ENCODE results near the gene PLCH2.
"Not testable (repeated sequence)": the region's sequence is repeated elsewhere in the genome, so short reads cannot be mapped to it uniquely, and the experiment has no call there.

Gene PLCH2

GRCh38 chr1:2546515-2547209 lies 70.6 kb downstream of the PLCH2 start:
- peak; percentile 50 for DNase-seq (ENCODE audit: low read depth)

- no peak for DNase-seq (ENCODE audit: low read depth)
These were observed 71.3 kb downstream of the PLCH2 start for GRCh38 chr1:2547210-2548067.

GRCh38 chr1:2548068-2548589 lies 72.0 kb downstream of the PLCH2 start:
- peak; percentile 47 for DNase-seq (ENCODE audit: low read depth)

- DNase-seq (ENCODE audit: low read depth), result not testable (repeated sequence)
These were observed 73.4 kb downstream of the PLCH2 start for GRCh38 chr1:2549367-2550029.

GRCh38 chr1:2550309-2550861 lies 74.3 kb downstream of the PLCH2 start:
- not testable (repeated sequence) for DNase-seq (ENCODE audit: low read depth)

- not testable (repeated sequence) for DNase-seq (ENCODE audit: low read depth)
These were observed 75.5 kb downstream of the PLCH2 start for GRCh38 chr1:2551544-2551943.

- DNase-seq (ENCODE audit: low read depth), result no peak
These were observed 76.1 kb downstream of the PLCH2 start for GRCh38 chr1:2552189-2552588.

- not testable (repeated sequence) for DNase-seq (ENCODE audit: low read depth)
These were observed 77.0 kb downstream of the PLCH2 start for GRCh38 chr1:2553076-2553475.

- DNase-seq (ENCODE audit: low read depth), result no peak
These were observed 78.0 kb downstream of the PLCH2 start for GRCh38 chr1:2553871-2554620.

GRCh38 chr1:2554621-2555387 lies 78.7 kb downstream of the PLCH2 start:
- DNase-seq (ENCODE audit: low read depth), result no peak
